ENCODE data around the gene CUEDC1. TPM values are rescaled to one million over a fixed set of nuclear protein-coding genes. Genes with fewer than 3 reads are reported as not detected.

Gene CUEDC1
- total and polyA plus RNA-seq, 2 donors: 14.9 to 57.1 TPM

DNA sequence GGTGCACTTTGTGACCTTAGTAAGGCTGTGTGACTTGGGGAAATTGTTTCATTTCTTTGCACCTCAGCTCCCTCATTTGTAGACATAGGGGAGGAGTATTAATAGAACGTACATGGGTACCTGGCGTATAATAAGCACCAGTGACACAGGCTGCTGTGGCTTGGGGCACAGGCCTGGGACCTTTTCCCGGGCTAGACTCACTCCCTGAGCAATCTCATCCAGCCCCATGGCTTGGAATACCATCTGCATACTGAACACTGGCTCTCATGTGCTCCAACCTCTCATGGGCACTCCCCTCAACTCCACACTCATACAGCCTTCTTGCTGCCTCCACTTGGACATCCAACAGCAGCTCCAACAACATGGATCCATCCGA, 64.4 kb downstream of the CUEDC1 start:
- H3K4me3 ChIP-seq (ENCODE audit: low read depth, low read length): no peak overlapping the region
- peaks cover 1% of the 10 kb centered on the region for H3K4me1 ChIP-seq (ENCODE audit: insufficient read depth)
- peak overlapping the region; percentile 60 for H3K27ac ChIP-seq (ENCODE audit: low read depth)
- 77% methylated on average over 4 of the region's 4 CpGs for WGBS
- no peaks in the 10 kb centered on the region for H3K36me3 ChIP-seq (ENCODE audit: insufficient read depth)
- no peak for DNase-seq (ENCODE audit: extremely low spot score)

DNA sequence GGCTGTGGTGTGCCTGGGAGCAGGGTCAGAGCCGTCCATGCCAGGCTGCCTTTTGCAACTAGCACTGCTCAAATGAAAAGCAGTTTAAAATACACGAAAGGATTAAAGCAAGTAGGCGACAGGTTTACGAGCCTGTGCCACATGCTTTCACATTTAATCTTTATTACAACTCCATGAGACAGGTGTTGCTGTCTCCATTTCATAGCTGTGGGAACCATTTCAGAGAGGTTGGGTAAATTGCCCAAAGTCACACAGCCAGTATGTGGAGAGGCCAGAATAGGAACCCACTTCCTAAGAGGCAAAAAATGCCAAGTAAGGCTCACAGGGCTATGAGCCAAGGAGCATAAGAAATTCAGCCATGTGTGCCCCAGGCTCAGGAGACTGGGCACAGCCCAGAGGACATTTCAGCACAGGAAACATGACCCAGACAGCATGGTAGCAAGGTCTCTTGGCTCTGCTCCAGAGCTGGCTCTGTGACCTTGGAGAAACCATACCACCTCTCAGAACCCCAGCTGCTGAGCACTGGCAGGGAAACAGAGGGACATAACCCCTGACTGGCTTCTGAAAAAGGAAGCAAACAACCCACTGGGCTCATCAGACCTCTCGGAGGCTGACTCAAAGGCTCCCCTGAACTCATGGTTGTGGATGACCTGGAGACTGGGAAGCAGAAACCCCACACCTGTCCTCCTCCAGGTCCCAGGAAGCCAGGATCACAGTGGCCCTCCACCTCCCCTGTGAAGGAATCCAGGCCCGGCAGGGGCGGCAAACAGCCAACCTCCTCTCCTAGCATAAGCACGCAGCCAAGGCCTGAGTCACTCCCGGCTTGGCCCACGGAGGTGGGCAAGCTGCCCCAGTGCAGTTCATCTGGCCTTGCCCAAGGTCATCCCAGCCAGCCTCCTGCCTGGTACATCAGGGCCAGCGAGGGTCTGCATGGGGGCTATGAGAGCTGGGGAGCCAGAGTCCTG, 65.0 kb downstream of the CUEDC1 start:
- Histone ChIP-seq H3K36me3 (ENCODE audit: insufficient read depth) (no peaks in the 10 kb centered on the region), H3K4me1 (ENCODE audit: insufficient read depth) (peaks cover under 1% of the 10 kb centered on the region), H3K27ac (ENCODE audit: low read depth) (peak overlapping the region; percentile 60), H3K4me3 (ENCODE audit: low read depth, low read length) (no peak overlapping the region)
- no peak for DNase-seq (ENCODE audit: extremely low spot score)
- 42% methylated on average over 11 of the region's 11 CpGs for WGBS

DNA sequence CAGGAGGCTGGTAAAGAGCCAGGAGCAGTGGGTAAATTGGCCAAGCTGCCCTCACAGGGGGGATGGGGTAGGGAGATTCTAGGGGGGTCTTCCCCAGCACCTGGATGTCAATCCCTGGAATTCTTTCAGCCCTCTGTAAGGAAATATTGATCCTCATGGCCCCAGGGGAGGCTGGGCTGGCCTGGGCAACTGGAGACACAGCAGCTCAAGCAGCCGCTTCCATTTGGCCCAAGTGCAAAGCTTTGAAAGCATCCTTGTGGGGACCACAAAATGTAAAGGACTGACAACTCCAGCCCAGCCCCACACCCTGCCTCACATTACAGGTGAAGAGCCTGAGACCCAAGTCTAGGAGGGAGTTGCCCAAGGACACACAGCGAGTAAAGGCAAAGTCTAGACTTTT, 66.0 kb downstream of the CUEDC1 start:
- Histone ChIP-seq H3K4me3 (ENCODE audit: low read depth, low read length) (no peak overlapping the region), H3K36me3 (ENCODE audit: insufficient read depth) (no peaks in the 10 kb centered on the region), H3K4me1 (ENCODE audit: insufficient read depth) (no peaks in the 10 kb centered on the region), H3K27ac (ENCODE audit: low read depth) (peak overlapping the region; percentile 68)
- WGBS: 91% methylated on average over 2 of the region's 2 CpGs
- no peak for DNase-seq (ENCODE audit: extremely low spot score)

DNA sequence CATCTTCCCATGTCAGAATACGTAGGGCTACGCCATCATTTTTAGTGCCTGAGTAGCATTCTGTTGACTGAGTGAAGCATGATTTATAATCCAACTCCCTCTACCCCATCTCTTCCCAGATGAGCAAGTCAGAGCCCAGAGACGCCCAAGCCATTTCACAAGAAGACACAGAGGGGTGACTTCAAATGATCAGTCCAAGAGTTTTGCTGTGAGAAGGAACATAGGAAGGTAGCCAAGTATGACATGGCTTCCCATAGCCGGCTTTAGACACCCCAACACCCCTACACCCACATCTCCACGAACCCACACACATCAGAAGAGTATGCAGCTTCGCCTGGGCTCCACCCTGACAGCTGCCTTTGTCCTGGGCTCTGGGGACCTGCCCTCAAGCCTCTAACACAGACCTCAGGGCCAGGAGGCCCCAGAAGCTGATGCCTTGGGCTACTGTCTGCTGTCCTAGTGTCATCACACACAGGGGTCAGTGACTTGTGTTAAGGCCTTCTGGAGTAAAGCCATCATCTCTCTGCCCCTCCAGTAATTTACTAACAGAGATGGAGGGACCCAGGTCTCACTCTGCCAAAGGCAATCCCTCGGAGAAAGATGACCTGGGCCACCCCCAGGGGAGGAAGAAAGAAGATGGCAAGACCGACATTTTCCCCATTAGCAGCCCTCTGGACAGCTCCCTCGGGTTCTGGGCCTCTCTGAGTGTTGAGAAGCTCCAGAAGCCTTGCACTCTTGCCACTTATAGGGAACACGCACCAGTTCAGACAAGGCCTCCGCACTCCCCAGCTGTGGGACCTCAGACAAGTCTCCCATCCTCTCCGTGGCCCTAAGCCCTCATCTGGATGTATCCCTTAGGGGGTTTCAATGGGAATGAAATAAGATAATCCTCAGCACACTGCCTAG, 66.6 kb downstream of the CUEDC1 start:
- H3K4me1 ChIP-seq (ENCODE audit: insufficient read depth): no peaks in the 10 kb centered on the region
- WGBS: 71% methylated on average over 12 of the region's 12 CpGs
- no peaks in the 10 kb centered on the region for H3K36me3 ChIP-seq (ENCODE audit: insufficient read depth)
- no peak overlapping the region for H3K27ac ChIP-seq (ENCODE audit: low read depth)
- H3K4me3 ChIP-seq (ENCODE audit: low read depth, low read length): no peak overlapping the region
- DNase-seq (ENCODE audit: extremely low spot score): no peak

DNA sequence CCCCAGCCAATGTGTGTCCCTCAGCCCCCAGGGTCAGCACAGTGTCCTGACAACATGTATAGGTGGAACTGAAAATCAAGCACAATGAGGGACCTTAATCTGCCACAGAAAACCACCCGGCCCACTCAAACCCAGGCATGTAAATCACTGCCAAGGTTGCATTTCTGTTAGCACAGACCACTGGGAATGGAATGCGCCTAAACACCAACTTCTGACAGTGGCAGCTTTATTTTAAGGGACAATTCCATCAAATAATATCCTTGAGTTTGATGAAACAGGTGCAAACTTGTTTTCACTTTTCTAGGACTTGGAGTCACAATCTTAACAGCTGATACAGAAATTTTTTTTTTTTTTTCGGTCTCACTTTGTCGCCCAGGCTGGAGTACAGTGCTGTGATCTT, 68.1 kb downstream of the CUEDC1 start:
- Histone ChIP-seq H3K36me3 (ENCODE audit: insufficient read depth) (no peaks in the 10 kb centered on the region), H3K4me3 (ENCODE audit: low read depth, low read length) (no peak overlapping the region), H3K4me1 (ENCODE audit: insufficient read depth) (no peaks in the 10 kb centered on the region), H3K27ac (ENCODE audit: low read depth) (no peak overlapping the region)
- WGBS: 82% methylated on average over 4 of the region's 4 CpGs
- no peak for DNase-seq (ENCODE audit: extremely low spot score)

DNA sequence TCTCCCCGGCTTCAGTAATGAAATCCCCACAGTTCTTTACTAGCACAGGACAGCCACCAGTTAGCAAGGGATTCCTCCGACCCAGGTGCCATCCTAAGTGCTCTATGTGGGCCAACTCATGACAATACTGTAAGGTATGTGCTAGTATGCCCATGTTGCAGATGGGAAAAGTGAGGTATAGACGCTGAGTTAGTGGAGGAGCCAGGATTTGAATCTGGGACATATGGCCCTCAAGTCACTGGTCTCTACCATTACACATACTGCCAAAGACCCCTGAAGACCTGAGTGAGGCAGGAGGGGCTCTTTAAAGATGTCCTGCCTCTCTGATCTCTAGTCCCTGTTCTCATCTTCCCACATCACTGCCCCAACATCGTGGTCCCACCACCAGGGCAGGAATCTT, 69.2 kb downstream of the CUEDC1 start:
- no peak overlapping the region for H3K27ac ChIP-seq (ENCODE audit: low read depth)
- no peak for DNase-seq (ENCODE audit: extremely low spot score)

DNA sequence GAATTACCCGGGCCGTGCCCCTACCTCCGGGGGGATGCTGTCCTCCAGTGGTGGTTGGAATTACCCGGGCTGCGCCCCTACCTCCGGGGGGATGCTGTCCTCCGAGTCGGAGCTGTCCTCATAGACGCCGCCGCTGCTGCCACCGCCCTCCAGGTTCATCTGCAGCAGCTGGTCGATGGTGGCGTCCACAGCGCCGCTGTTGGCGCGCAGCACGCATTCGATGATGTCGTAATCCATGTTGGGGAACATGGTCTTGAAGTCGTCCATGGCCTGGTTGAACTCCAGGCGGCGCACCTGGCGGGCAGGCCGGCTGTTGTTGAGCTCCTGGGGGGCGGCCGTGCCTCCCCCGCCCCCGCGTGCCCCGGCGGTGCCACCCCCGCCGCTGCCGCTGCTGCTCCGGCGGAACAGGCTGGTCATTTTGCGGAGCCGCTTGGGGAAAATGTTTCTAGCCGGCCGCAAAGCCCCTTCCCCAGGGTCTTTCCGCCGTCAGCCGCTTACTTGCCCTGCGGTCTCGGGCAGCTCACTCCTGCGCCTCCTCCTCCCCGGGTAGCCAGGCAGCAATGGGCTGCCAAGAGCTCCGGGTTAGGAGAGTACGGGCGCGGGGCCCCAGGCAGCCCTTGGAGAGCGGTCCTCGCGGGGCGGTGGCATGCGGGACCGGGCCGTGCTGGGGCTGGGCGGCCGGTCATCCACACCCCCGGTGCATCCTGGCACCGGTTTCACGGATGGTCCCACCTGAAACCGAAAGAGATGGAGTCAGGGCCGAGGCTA, 69.9 kb downstream of the CUEDC1 start:
- H3K27ac ChIP-seq (ENCODE audit: low read depth): no peak overlapping the region
- DNase-seq (ENCODE audit: extremely low spot score): no peak
- H3K4me3 ChIP-seq (ENCODE audit: low read depth, low read length): no peak overlapping the region
- H3K4me1 ChIP-seq (ENCODE audit: insufficient read depth): no peaks in the 10 kb centered on the region
- 90% methylated on average over 67 of the region's 67 CpGs for WGBS
- H3K36me3 ChIP-seq (ENCODE audit: insufficient read depth): no peaks in the 10 kb centered on the region

More for the DNA sequence above, 69.2 kb downstream of the CUEDC1 start:
- no peaks in the 10 kb centered on the region for H3K36me3 ChIP-seq (ENCODE audit: insufficient read depth)
- 87% methylated on average over 4 of the region's 4 CpGs for WGBS
- H3K4me1 ChIP-seq (ENCODE audit: insufficient read depth): no peaks in the 10 kb centered on the region
- no peak overlapping the region for H3K4me3 ChIP-seq (ENCODE audit: low read depth, low read length)

DNA sequence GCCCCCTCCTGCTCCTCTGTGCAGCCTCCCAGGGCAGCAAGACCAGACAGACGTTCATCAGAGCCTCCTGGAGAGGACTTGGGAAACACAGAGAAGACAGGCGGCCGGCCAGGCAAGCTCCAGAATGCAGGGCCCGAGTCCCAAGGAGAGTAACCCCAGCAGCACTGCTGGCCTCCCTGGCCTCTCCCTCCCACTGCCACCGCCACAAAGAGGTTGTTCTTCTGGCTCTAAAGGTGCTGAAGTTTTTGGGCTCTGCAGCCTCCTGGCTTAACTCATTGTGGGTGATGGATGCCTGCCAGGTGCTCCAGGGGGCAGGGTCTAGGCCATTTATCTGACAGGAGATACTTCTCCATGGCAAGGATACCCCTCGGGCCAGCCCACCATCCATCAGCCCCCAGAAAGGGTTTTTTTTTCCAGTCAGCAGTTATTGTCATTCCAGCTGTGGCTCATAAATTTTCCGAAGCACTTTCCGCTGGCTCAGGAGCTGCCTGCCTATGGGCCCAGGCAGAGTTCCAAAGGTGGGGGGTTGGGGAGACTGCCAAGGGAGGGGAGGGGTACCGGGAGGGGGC, 73.3 kb downstream of the CUEDC1 start:
- no peak overlapping the region for H3K27ac ChIP-seq (ENCODE audit: low read depth)
- WGBS: 31% methylated on average over 9 of the region's 9 CpGs
- no peak for DNase-seq (ENCODE audit: extremely low spot score)
- no peaks in the 10 kb centered on the region for H3K36me3 ChIP-seq (ENCODE audit: insufficient read depth)
- H3K4me3 ChIP-seq (ENCODE audit: low read depth, low read length): no peak overlapping the region
- no peaks in the 10 kb centered on the region for H3K4me1 ChIP-seq (ENCODE audit: insufficient read depth)

DNA sequence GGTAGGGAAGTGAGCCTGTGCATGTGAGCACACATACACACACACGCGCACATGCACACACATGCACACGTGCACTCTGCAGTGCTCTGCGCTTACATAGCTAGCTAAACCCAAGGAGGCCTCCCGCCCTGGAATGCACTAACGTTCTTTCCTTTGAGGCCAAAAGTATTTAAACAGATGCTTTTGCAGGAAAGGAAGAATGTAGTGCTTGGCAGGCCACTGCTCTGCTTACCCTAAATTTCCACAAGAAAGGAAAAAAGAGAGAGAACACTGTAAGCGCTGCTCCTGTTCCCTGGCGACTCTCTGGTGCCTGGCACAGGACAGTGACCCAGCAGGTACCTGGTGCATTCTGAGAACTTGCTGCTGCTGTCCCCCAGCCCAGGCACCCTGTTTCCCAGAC, 74.1 kb downstream of the CUEDC1 start:
- 29% methylated on average over 8 of the region's 8 CpGs for WGBS
- no peak for DNase-seq (ENCODE audit: extremely low spot score)
- no peak overlapping the region for H3K4me3 ChIP-seq (ENCODE audit: low read depth, low read length)
- H3K27ac ChIP-seq (ENCODE audit: low read depth): no peak overlapping the region
- H3K36me3 ChIP-seq (ENCODE audit: insufficient read depth): no peaks in the 10 kb centered on the region
- H3K4me1 ChIP-seq (ENCODE audit: insufficient read depth): no peaks in the 10 kb centered on the region

DNA sequence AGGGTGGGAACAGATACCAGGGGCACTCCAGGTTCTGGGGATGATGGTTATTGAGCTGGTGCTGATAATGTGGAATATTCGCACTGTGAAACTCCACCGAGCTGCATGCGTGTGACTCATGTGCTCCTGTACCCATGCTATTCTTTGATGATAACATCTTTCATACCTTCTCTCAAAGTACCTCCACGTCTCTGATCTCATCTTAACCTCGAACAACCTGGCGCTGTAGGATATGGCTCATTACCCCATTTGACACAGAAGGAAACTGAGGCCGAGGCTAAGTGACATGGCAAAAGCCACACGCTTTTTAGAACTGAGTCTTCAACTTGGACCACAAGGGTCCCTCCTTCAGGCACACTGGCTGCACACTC, 75.1 kb downstream of the CUEDC1 start:
- Histone ChIP-seq H3K27ac (ENCODE audit: low read depth) (no peak overlapping the region), H3K4me3 (ENCODE audit: low read depth, low read length) (no peak overlapping the region), H3K4me1 (ENCODE audit: insufficient read depth) (no peaks in the 10 kb centered on the region), H3K36me3 (ENCODE audit: insufficient read depth) (no peaks in the 10 kb centered on the region)
- WGBS: 74% methylated on average over 8 of the region's 8 CpGs
- no peak for DNase-seq (ENCODE audit: extremely low spot score)

DNA sequence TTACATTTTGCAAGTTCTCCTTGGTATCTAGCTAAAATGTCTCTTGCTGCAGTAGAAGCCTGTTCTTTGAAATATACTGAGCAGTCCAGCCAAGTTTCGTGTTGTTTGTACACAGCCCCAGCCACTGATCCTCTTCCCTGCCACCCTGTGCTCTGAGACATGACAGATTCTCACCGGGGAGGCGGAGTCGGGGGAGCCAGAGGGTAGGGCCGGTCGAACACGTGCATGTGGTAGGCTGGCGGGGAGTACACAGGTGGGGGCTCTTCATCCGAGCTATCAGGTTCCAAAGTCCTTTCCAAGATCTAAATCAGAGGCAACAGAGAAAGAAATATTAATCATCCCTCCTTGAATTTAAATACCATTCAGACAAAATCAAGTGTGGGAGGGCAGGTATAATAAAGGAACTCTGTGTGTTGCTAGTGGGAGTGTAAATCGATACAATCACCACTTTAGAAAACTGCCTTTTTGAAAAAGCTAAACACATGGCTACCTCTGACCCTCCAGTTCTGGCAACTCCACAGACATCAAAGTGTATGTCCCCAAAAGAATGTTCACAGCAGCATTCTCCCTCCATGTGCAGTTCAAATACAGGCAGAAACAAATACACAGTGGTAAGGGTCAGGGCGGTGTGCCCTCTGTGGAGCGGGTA, 75.7 kb downstream of the CUEDC1 start:
- Histone ChIP-seq H3K36me3 (ENCODE audit: insufficient read depth) (no peaks in the 10 kb centered on the region), H3K4me1 (ENCODE audit: insufficient read depth) (no peaks in the 10 kb centered on the region), H3K27ac (ENCODE audit: low read depth) (no peak overlapping the region), H3K4me3 (ENCODE audit: low read depth, low read length) (no peak overlapping the region)
- no peak for DNase-seq (ENCODE audit: extremely low spot score)
- 58% methylated on average over 12 of the region's 12 CpGs for WGBS

DNA sequence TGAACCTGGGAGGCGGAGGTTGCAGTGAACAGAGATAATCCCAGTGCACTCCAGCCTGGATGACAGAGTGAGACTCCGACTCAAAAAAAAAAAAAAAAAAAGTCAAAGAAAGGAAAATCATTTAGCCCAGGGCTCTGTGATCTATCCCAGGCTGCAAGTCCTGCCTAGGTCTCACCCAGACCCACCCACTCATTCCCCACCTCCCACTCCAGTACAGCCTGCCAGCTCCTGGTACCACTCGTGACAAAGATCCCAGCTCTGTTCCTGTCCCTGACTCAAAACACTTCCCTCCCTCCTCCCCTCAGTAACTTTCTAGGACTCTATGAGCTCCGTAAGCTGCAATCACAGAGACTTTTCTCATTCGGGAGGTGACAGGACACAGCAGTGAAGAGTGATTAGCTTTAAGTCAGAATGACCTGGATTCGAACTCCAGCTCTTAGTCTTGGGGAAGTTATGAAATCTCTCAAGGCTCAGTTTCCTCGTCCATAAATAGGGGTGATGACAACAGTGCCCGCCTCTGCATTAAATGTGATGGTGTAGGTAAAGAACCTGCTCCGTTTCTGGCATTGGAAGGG, 77.3 kb downstream of the CUEDC1 start:
- no peaks in the 10 kb centered on the region for H3K4me1 ChIP-seq (ENCODE audit: insufficient read depth)
- H3K36me3 ChIP-seq (ENCODE audit: insufficient read depth): no peaks in the 10 kb centered on the region
- H3K4me3 ChIP-seq (ENCODE audit: low read depth, low read length): no peak overlapping the region
- 68% methylated on average over 9 of the region's 9 CpGs for WGBS
- no peak overlapping the region for H3K27ac ChIP-seq (ENCODE audit: low read depth)
- no peak for DNase-seq (ENCODE audit: extremely low spot score)

Data from urinary bladder (tissue), 4 donors.